SH-SY5Y (cell line): Measurements from ENCODE around the gene TTC31.

ENCODE experiments used
- GATA2 ChIP-seq: IDR thresholded peaks from 2 replicates; pipeline ENCODE4 v1.6.1; 2011; ENCODE audit warnings: mild to moderate bottlenecking, low read depth, low read length
- GATA3 ChIP-seq: IDR thresholded peaks from 2 replicates; pipeline ENCODE4 v1.6.1; 2011; ENCODE audit warnings: low read depth, mild to moderate bottlenecking, low read length, moderate library complexity

DNA sequence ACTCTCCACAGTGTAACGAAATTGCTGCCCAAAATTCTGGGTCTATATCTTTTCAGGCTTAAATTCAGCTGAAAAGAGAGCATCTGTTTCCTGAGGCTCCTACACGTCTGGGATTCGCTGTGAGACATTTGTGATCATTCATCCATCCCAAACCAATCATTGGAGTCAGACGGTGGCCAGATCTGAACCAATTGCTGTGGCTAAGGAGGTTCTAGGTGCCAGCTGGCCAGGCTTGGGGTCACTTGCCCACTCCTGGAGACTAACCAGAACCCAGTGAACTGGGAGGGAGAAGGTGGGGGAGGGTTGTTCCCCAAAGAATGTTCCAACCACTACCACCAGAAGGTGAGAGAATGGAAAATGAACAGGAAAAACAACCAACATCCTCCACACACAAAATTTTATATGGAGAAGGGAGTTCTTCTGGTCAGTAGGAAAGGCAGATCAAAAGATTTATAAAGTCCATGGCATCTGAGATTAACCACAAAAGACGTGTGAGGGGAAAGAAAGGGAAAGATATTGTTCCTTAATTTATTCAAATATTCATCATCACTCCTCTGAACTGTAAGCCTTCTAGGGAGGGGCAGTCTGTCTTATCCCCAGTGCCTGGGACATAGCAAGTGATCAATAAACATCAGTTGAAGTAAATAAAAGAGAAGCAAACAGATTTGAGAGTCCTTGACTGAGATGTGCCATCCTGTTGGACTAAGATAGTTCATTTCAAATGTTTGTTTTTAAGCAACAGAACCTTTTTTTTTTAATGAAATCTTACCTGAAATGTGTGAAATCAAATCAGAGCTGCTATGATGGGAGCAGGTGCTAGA lies 38.2 kb upstream of the TTC31 start:
- TF ChIP-seq GATA3 (no peak), GATA2 (no peak)
